ENCODE results near the gene HNRNPUL2. TPM values are rescaled to one million over a fixed set of nuclear protein-coding genes. Genes with fewer than 3 reads are reported as not detected.

The HNRNPUL2 gene
- total and polyA plus RNA-seq, 9 of the 15 experiments (the other 6 are each of a cell fraction or from before 2014, with no cell fraction given), result 0.89 to 44.3 (median 15.2) TPM

DNA sequence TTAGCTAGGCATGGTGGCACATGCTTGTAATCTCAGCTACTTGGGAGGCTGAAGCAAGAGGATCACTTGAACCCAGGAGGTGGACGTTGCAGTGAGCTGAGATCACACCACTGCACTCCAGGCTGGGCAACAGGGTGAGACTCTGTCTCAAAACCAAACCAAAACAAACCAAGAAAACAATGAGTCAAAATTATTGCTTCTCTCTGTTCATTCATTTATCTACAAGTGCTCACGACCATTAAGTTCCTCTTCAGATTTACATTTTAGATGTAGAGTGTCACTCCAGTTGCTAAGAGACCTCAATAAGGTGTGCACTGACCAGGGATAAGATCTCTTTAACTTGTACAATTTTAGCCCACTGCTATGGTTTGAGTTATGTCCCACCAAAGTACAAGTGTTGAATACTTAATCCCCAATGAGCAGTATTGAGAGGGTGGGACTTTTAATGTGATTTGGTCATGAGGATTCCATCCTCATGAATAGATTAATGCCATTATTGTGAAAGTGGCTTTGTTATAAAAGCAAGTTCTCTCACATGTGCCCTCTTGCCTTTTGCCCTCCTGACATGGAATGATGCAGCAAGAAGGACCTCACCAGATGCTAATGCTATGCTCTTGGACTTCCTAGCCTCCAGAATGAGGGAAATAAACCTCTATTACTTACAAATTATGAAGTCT is 7.8 kb downstream of the HNRNPUL2 start:
- peaks cover 99% of the 10 kb centered on the region for H3K36me3 ChIP-seq (ENCODE audit: control insufficient read depth, insufficient read depth, low read length)
- POLR2A ChIA-PET, result interaction anchor here (0.6 to 5.9 kb wide), 6 partner anchors 7 to 121 kb away, joined by 3 to 29 read pairs (median 3); partner anchors contain the start of genes BSCL2, GNG3 and HNRNPUL2
- no peak overlapping the region for H2AFZ ChIP-seq (ENCODE audit: low read depth, low read length)
- BruUV-seq (replicated peaks), result no TSS peak
- FAIRE-seq (no peak), DNase-seq (ENCODE audit: extremely low read depth in 1 of 4, low spot score in 3 of 4) (no peak), ATAC-seq (no peak)
- WGBS (ENCODE audit: insufficient coverage, low coverage, missing lambda C conversion rate), result 71% methylated on average over 2 of the region's 2 CpGs
- CTCF ChIA-PET (ENCODE audit: low intra/inter-chr PET ratio), result no interaction called here
- H3K4me2 ChIP-seq (ENCODE audit: insufficient read depth, low read length), result no peak overlapping the region
- in situ Hi-C loops (cut with MboI) (no loop called here), intact Hi-C loops (cut with micrococcal nuclease) (no loop called here)
- H3K79me2 ChIP-seq (ENCODE audit: control insufficient read depth, insufficient read depth, low read length), result peaks cover 55% of the 10 kb centered on the region
- H3K4me1 ChIP-seq (replicated peaks in 1 of 2; ENCODE audit: control insufficient read depth in 2 of 2, insufficient read depth in 2 of 2, low read length in 2 of 2), result peaks cover 3 to 8% of the 10 kb centered on the region in 2 experiments; a peak in 3 of 5 replicates
- no peaks in the 10 kb centered on the region for H4K20me1 ChIP-seq (replicated peaks; ENCODE audit: control insufficient read depth, insufficient read depth, low read length)
- H3K9ac ChIP-seq (ENCODE audit: insufficient read depth in 1 of 2, low read depth in 2 of 2, low read length in 2 of 2), result no peak overlapping the region
- no peak overlapping the region for H3K27ac ChIP-seq (ENCODE audit: extremely low read depth, low read depth, low read length)
- H3K9me3 ChIP-seq (replicated peaks; ENCODE audit: control insufficient read depth, insufficient read depth, low read depth, low read length), result no peaks in the 10 kb centered on the region
- H3K4me3 ChIP-seq, result no peak overlapping the region
- H3K9me1 ChIP-seq (ENCODE audit: control insufficient read depth, insufficient read depth, low read length), result no peaks in the 10 kb centered on the region
- H3K27me3 ChIP-seq (ENCODE audit: control insufficient read depth in 2 of 2, insufficient read depth in 2 of 2, low read length in 2 of 2), result no peaks in the 10 kb centered on the region
- TF ChIP-seq, protein P1, sequence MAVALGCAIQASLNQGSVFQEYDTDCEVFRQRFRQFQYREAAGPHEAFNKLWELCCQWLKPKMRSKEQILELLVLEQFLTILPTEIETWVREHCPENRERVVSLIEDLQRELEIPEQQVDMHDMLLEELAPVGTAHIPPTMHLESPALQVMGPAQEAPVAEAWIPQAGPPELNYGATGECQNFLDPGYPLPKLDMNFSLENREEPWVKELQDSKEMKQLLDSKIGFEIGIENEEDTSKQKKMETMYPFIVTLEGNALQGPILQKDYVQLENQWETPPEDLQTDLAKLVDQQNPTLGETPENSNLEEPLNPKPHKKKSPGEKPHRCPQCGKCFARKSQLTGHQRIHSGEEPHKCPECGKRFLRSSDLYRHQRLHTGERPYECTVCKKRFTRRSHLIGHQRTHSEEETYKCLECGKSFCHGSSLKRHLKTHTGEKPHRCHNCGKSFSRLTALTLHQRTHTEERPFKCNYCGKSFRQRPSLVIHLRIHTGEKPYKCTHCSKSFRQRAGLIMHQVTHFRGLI (CRISPR knock-in tag; IDR thresholded peaks at IDR 0.05), result no peak
- TF ChIP-seq SMARCA5 (IDR thresholded peaks at IDR 0.05), result no peak
- no peak for TF ChIP-seq ELF1 (tag; IDR thresholded peaks at IDR 0.05)
- TF ChIP-seq, protein P2, sequence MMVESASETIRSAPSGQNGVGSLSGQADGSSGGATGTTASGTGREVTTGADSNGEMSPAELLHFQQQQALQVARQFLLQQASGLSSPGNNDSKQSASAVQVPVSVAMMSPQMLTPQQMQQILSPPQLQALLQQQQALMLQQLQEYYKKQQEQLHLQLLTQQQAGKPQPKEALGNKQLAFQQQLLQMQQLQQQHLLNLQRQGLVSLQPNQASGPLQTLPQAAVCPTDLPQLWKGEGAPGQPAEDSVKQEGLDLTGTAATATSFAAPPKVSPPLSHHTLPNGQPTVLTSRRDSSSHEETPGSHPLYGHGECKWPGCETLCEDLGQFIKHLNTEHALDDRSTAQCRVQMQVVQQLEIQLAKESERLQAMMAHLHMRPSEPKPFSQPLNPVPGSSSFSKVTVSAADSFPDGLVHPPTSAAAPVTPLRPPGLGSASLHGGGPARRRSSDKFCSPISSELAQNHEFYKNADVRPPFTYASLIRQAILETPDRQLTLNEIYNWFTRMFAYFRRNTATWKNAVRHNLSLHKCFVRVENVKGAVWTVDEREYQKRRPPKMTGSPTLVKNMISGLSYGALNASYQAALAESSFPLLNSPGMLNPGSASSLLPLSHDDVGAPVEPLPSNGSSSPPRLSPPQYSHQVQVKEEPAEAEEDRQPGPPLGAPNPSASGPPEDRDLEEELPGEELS (CRISPR knock-in tag; IDR thresholded peaks at IDR 0.05; ENCODE audit: borderline replicate concordance), result no peak
- TF ChIP-seq HEY1 (CRISPR knock-in tag; IDR thresholded peaks at IDR 0.05; ENCODE audit: borderline replicate concordance), result no peak
- no peak for TF ChIP-seq CEBPG (CRISPR knock-in tag; IDR thresholded peaks at IDR 0.05)
- TF ChIP-seq CEBPG (tag; conservative IDR thresholded peaks at IDR 0.05 in 1 of 2, IDR thresholded peaks at IDR 0.05 in 1 of 2), result no peak
- TF ChIP-seq ZNF57 (CRISPR knock-in tag; IDR thresholded peaks at IDR 0.05), result no peak
- TF ChIP-seq EP400 (IDR thresholded peaks at IDR 0.05), result no peak
- TF ChIP-seq ETV6 (IDR thresholded peaks at IDR 0.05; ENCODE audit: borderline replicate concordance in 1 of 2, low read depth in 2 of 2, low read length in 1 of 2), result no peak
- no peak for TF ChIP-seq ETV6 (CRISPR knock-in tag; IDR thresholded peaks at IDR 0.05; ENCODE audit: borderline replicate concordance)
- TF ChIP-seq ELF2 (CRISPR knock-in tag; IDR thresholded peaks at IDR 0.05), result no peak
- no peak for TF ChIP-seq FOXA1 (IDR thresholded peaks at IDR 0.05; ENCODE audit: borderline replicate concordance)
- no peak for TF ChIP-seq ZNF507 (tag; conservative IDR thresholded peaks at IDR 0.05)
- no peak for TF ChIP-seq SAP30 (IDR thresholded peaks at IDR 0.05; ENCODE audit: borderline replicate concordance, insufficient read depth, low read depth, low read length, poor library complexity, severe bottlenecking)
- TF ChIP-seq IFI16 (CRISPR knock-in tag; IDR thresholded peaks at IDR 0.05), result no peak
- no peak for TF ChIP-seq TAL1 (IDR thresholded peaks at IDR 0.05)
- no peak for TF ChIP-seq CBFA2T3 (IDR thresholded peaks at IDR 0.05)
- TF ChIP-seq SMARCA4 (IDR thresholded peaks at IDR 0.05), result no peak
